Esophagus muscularis mucosa (tissue), 4 donors: Measurements from ENCODE around the gene KAZN. TPM values are rescaled to one million over a fixed set of nuclear protein-coding genes. Genes with fewer than 3 reads are reported as not detected.

Experiments
- DNase-seq: peaks from one replicate; pipeline ENCODE4 v3.0.0-alpha.2; 2017; ENCODE audit errors: extremely low spot score
- H3K27ac ChIP-seq, 4 donors: fragments of 200-600 bp; sonication (generic); replicated peaks in 1 of 4; 1 replicate in 3 of 4; 2 replicates in 1 of 4; pipeline ENCODE4 v1.5.1; 2016 to 2019; ENCODE audit warnings: mild to moderate bottlenecking in 1 of 4
- H3K27me3 ChIP-seq, 4 donors: fragments of 200-600 bp; sonication (generic); one replicate each; pipeline versions ENCODE4 v1.5.1 to v1.6.0; 2016 to 2019
- H3K36me3 ChIP-seq, 4 donors: fragments of 200-600 bp; sonication (generic); one replicate each; pipeline ENCODE4 v1.5.1; 2016 to 2019
- H3K4me1 ChIP-seq, 4 donors: fragments of 200-600 bp; sonication (generic); one replicate each; pipeline ENCODE4 v1.5.1; 2016 to 2019
- H3K4me3 ChIP-seq, 4 donors: fragments of 200-600 bp; sonication (generic); 1 replicate in 2 of 4; 2 replicates in 2 of 4; pipeline ENCODE4 v1.5.1; 2016 to 2019; ENCODE audit warnings: mild to moderate bottlenecking in 4 of 4, moderate library complexity in 1 of 4
- H3K9me3 ChIP-seq, 4 donors: fragments of 200-600 bp; sonication (generic); 1 replicate in 3 of 4; 2 replicates in 1 of 4; pipeline ENCODE4 v1.5.1; 2016 to 2019
- EP300 ChIP-seq: sonication (generic); formaldehyde crosslinking; IDR thresholded peaks from one replicate; pipeline ENCODE4 v1.6.1; 2017; ENCODE audit warnings: antibody characterized with exemption
- POLR2A ChIP-seq: fragments of 450-650 bp; IDR thresholded peaks from one replicate; pipeline ENCODE4 v1.6.1; 2017; ENCODE audit warnings: antibody characterized with exemption, moderate library complexity, mild to moderate bottlenecking, low read depth
- POLR2AphosphoS5 ChIP-seq, 2 donors: sonication (generic); formaldehyde crosslinking; IDR thresholded peaks; one replicate each; pipeline ENCODE4 v1.6.1; 2017; ENCODE audit warnings: antibody characterized with exemption in 2 of 2
- WGBS: methylation state at CpG from one replicate; pipeline ENCODE4 v1.1.5; 2018; 5-methylcytosine and 5-hydroxymethylcytosine counted together
- intact Hi-C: fragments of 100-400 bp; cut with DNase I; formaldehyde crosslinking; loops from one replicate; pipeline ENCODE4 v1.15.1; 2023
- total RNA-seq, 4 donors: library from RNA; depleted of rRNA; stranded (reverse); fragments of >200 nt; gene quantifications; one replicate each; pipeline versions ENCODE4 v1.1.0 to v1.2.1, GENCODE V29; 2016
- TF ChIP-seq, protein P1 (sequence below), 3 experiments: fragments of 200-600 bp in 2 of 3; fragments of 450-650 bp in 1 of 3; sonication (generic) in 2 of 3; IDR thresholded peaks; one replicate each; pipeline ENCODE4 v1.5.1; 2017 to 2019; ENCODE audit warnings: antibody characterized with exemption in 3 of 3, mild to moderate bottlenecking in 2 of 3, moderate library complexity in 1 of 3

Gene KAZN
- total RNA-seq, 4 donors from 2014 or later, result 9.9 to 14.1 (median 11.9) TPM

GRCh38 chr1:14930247-14930965 lies 331.9 kb downstream of the KAZN start:
- no peak for TF ChIP-seq POLR2A
- TF ChIP-seq, protein P1, sequence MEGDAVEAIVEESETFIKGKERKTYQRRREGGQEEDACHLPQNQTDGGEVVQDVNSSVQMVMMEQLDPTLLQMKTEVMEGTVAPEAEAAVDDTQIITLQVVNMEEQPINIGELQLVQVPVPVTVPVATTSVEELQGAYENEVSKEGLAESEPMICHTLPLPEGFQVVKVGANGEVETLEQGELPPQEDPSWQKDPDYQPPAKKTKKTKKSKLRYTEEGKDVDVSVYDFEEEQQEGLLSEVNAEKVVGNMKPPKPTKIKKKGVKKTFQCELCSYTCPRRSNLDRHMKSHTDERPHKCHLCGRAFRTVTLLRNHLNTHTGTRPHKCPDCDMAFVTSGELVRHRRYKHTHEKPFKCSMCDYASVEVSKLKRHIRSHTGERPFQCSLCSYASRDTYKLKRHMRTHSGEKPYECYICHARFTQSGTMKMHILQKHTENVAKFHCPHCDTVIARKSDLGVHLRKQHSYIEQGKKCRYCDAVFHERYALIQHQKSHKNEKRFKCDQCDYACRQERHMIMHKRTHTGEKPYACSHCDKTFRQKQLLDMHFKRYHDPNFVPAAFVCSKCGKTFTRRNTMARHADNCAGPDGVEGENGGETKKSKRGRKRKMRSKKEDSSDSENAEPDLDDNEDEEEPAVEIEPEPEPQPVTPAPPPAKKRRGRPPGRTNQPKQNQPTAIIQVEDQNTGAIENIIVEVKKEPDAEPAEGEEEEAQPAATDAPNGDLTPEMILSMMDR (IDR thresholded peaks at IDR 0.05), result no peak
- no peak for TF ChIP-seq POLR2AphosphoS5 (IDR thresholded peaks at IDR 0.05)
- no peak for TF ChIP-seq EP300
- DNase-seq, result no peak
- peaks cover 13 to 25% (median 17%) of the 10 kb centered on the region in 4 donors for H3K4me1 ChIP-seq
- H3K27me3 ChIP-seq, result no peaks in the 10 kb centered on the region
- no peaks in the 10 kb centered on the region for H3K36me3 ChIP-seq
- WGBS, result 74% methylated on average over 6 of the region's 15 CpGs
- intact Hi-C loops, result no loop called here
- H3K4me3 ChIP-seq, result no peak overlapping the region
- H3K9me3 ChIP-seq, result no peaks in the 10 kb centered on the region
- no peak overlapping the region for H3K27ac ChIP-seq

DNA sequence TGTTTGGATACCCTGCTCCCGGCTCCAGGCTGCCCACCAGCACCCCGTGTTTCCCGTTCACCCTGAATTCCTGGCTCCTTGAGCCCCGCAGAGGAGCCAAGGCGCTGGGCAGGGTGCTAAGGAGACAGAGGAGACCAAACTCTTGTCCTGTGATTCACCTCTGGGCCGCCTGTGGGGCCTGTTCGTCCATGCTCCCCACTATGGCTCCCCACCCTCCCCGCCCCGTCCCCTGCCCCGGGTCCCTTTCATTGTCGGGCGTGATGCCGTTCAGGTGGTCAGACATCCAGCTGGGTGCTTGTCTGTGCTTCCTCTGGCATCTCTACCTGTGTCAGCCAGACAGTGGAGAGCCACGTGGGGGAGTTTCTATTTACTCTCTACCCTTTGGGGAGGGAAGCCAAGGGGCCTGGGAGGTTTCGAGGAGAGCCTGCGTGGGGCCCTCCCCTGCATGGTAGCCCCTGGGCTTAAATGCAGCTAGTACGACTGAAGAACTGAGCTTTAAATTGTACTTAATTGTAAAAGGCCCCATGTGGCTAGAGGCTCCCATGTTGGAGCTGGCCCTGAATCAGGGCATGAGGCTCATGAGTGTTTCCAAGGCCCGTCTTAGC lies 333.7 kb downstream of the KAZN start:
- no peak for DNase-seq
- H3K4me1 ChIP-seq, result peaks cover 9 to 17% (median 13%) of the 10 kb centered on the region in 4 donors
- no peak for TF ChIP-seq POLR2AphosphoS5 (IDR thresholded peaks at IDR 0.05)
- TF ChIP-seq POLR2A, result no peak
- no peak for TF ChIP-seq EP300
- TF ChIP-seq, protein P1 (IDR thresholded peaks at IDR 0.05), result no peak
- H3K4me3 ChIP-seq, result no peak overlapping the region
- WGBS, result 93% methylated on average over 7 of the region's 18 CpGs
- intact Hi-C loops, result no loop called here
- no peaks in the 10 kb centered on the region for H3K9me3 ChIP-seq
- no peaks in the 10 kb centered on the region for H3K27me3 ChIP-seq
- H3K27ac ChIP-seq, result no peak overlapping the region
- H3K36me3 ChIP-seq, result no peaks in the 10 kb centered on the region

GRCh38 chr1:14934867-14935266 lies 336.4 kb downstream of the KAZN start:
- H3K4me1 ChIP-seq, result peaks cover 3 to 14% (median 11%) of the 10 kb centered on the region in 4 donors
- 93% methylated on average over 2 of the region's 7 CpGs for WGBS
- intact Hi-C loops, result no loop called here
- DNase-seq, result no peak
- H3K4me3 ChIP-seq, result no peak overlapping the region
- H3K27ac ChIP-seq, result no peak overlapping the region
- H3K36me3 ChIP-seq, result no peaks in the 10 kb centered on the region
- TF ChIP-seq POLR2A, result no peak
- no peaks in the 10 kb centered on the region for H3K9me3 ChIP-seq
- no peaks in the 10 kb centered on the region for H3K27me3 ChIP-seq

GRCh38 chr1:14936815-14937214 lies 338.3 kb downstream of the KAZN start:
- intact Hi-C loops, result no loop called here
- Histone ChIP-seq H3K4me1 (peaks cover 3 to 18% (median 14%) of the 10 kb centered on the region in 4 donors), H3K36me3 (no peaks in the 10 kb centered on the region), H3K27ac (no peak overlapping the region), H3K27me3 (no peaks in the 10 kb centered on the region), H3K9me3 (no peaks in the 10 kb centered on the region), H3K4me3 (no peak overlapping the region)
- WGBS, result 89% methylated on average over 6 of the region's 6 CpGs
- DNase-seq, result no peak
- TF ChIP-seq EP300, result no peak
- TF ChIP-seq POLR2A, result no peak
- TF ChIP-seq, protein P1 (IDR thresholded peaks at IDR 0.05), result no peak
- TF ChIP-seq POLR2AphosphoS5 (IDR thresholded peaks at IDR 0.05), result no peak

GRCh38 chr1:14937288-14937949 lies 338.9 kb downstream of the KAZN start:
- no peaks in the 10 kb centered on the region for H3K36me3 ChIP-seq
- H3K4me3 ChIP-seq, result no peak overlapping the region
- H3K27ac ChIP-seq, result no peak overlapping the region
- DNase-seq, result no peak
- TF ChIP-seq, protein P1 (IDR thresholded peaks at IDR 0.05), result no peak
- no peak for TF ChIP-seq POLR2AphosphoS5 (IDR thresholded peaks at IDR 0.05)
- TF ChIP-seq EP300, result no peak
- TF ChIP-seq POLR2A, result no peak
- no peaks in the 10 kb centered on the region for H3K9me3 ChIP-seq
- no peaks in the 10 kb centered on the region for H3K27me3 ChIP-seq
- 87% methylated on average over 10 of the region's 11 CpGs for WGBS
- peaks cover 5 to 19% (median 18%) of the 10 kb centered on the region in 4 donors for H3K4me1 ChIP-seq
- intact Hi-C loops, result no loop called here
